Adrenal gland (tissue), 12 donors: Measurements from ENCODE around the gene FTSJ1. TPM values are rescaled to one million over a fixed set of nuclear protein-coding genes. Genes with fewer than 3 reads are reported as not detected.

Source experiments
- DNase-seq, 7 donors: peaks; one replicate each; pipeline ENCODE4 v3.0.0-alpha.2; 2019 to 2020
- H3K27ac ChIP-seq, 5 donors: fragments of 200-600 bp; sonication (generic) in 4 of 5; 1 replicate in 3 of 5; 2 replicates in 2 of 5; pipeline versions ENCODE4 v1.5.1 to v1.8.0; 2016 to 2020; ENCODE audit warnings: mild to moderate bottlenecking in 1 of 5
- H3K27me3 ChIP-seq: fragments of 200-600 bp; 2 replicates; pipeline ENCODE4 v1.8.0; 2021
- H3K36me3 ChIP-seq, 2 donors: fragments of 200-600 bp; replicated peaks in 1 of 2; 1 replicate in 1 of 2; 2 replicates in 1 of 2; pipeline versions ENCODE4 v1.5.1 to v1.8.0; 2018 to 2022
- H3K4me1 ChIP-seq, 2 donors: fragments of 200-600 bp; replicated peaks in 1 of 2; 1 replicate in 1 of 2; 2 replicates in 1 of 2; pipeline versions ENCODE4 v1.5.1 to v1.8.0; 2018 to 2021
- H3K4me3 ChIP-seq, 4 donors: fragments of 200-600 bp; sonication (generic) in 3 of 4; one replicate each; pipeline ENCODE4 v1.5.1; 2016 to 2018
- H3K9me3 ChIP-seq, 3 donors: fragments of 200-600 bp; sonication (generic) in 1 of 3; replicated peaks in 1 of 3; 1 replicate in 2 of 3; 2 replicates in 1 of 3; pipeline versions ENCODE4 v1.5.1 to v1.8.0; 2016 to 2021
- CTCF ChIP-seq, 6 experiments: fragments of 450-650 bp in 4 of 6; fragments of 200-600 bp in 2 of 6; sonication (generic) in 1 of 6; IDR thresholded peaks; 1 replicate in 5 of 6; 2 replicates in 1 of 6; pipeline versions ENCODE4 v1.5.1 to v1.8.0; 2016 to 2021; ENCODE audit warnings: antibody characterized with exemption in 6 of 6, mild to moderate bottlenecking in 2 of 6, moderate library complexity in 1 of 6
- POLR2A ChIP-seq, 2 donors: fragments of 450-650 bp; IDR thresholded peaks; one replicate each; pipeline ENCODE4 v1.6.1; 2017; ENCODE audit warnings: antibody characterized with exemption in 2 of 2, mild to moderate bottlenecking in 2 of 2, moderate library complexity in 1 of 2
- WGBS, 4 donors: extraction: QIAGEN DNeasy Blood & Tissue Kit in 2 of 4; methylation state at CpG; one replicate each; pipeline versions ENCODE4 v1.1.5 to v1.1.7; 2013 to 2017; 5-methylcytosine and 5-hydroxymethylcytosine counted together
- intact Hi-C, 2 donors: fragments of 100-400 bp; cut with DNase I; formaldehyde crosslinking; loops; one replicate each; pipeline versions ENCODE4 v1.14.1 to v1.15.0; 2022 to 2023
- polyA plus RNA-seq, 3 donors: library from polyadenylated mRNA; stranded (reverse); fragments of 200-250 nt in 2 of 3; fragments of 350-450 nt in 1 of 3; fragmentation: Illumina TruSeq in 1 of 3; extraction: RNeasy Lipid Tissue Mini Kit (QIAGEN cat#74804) in 1 of 3; gene quantifications; one replicate each; pipeline ENCODE4 v1.2.3, GENCODE V29; 2013 to 2014
- total RNA-seq, 9 donors: library from RNA; depleted of rRNA in 4 of 9; stranded (reverse); fragments of >200 nt in 4 of 9; fragments of 120-200 nt in 1 of 9; fragmentation: NEBNext Ultra II Directional in 1 of 9; extraction: Animal tissue kit (Norgen Biotek cat#: 25700) in 1 of 9; gene quantifications; one replicate each; pipeline versions ENCODE4 v1.1.0 to v1.2.4, GENCODE V29; 2013 to 2023
- donor health status: healthy with polysubstance abuse.
- donor health status: Bipolar disorder and iron deficiency.
- donor health status: DM: yes; HTN: yes; CAD: no.
- donor health status: DM: no; HTN: no; CAD: no.
- donor health status: DM: no; HTN: no; CAD: no.
- donor health status: DM: yes; HTN: yes; CAD: no.

The FTSJ1 gene
- total and polyA plus RNA-seq, 12 donors: 27.8 to 83.4 (median 42.6) TPM

- intact Hi-C loops: no loop called here
- no peak overlapping the region for H3K4me3 ChIP-seq
- WGBS, 4 donors: 73 to 100% (median 89%) methylated on average over 3 to 5 of the region's 5 CpGs
- TF ChIP-seq POLR2A (IDR thresholded peaks at IDR 0.05): no peak
- TF ChIP-seq CTCF (IDR thresholded peaks at IDR 0.05): no peak
- H3K27me3 ChIP-seq: no peaks in the 10 kb centered on the region
- no peaks in the 10 kb centered on the region for H3K4me1 ChIP-seq
- H3K9me3 ChIP-seq: no peaks in the 10 kb centered on the region
- H3K36me3 ChIP-seq: peaks cover 0 to 11% of the 10 kb centered on the region in 2 donors
- no peak for DNase-seq
- no peak overlapping the region for H3K27ac ChIP-seq
Measured at GRCh38 chrX:48478806-48479205, 2.8 kb downstream of the FTSJ1 start.

- no peak for TF ChIP-seq CTCF (IDR thresholded peaks at IDR 0.05)
- no peak for TF ChIP-seq POLR2A (IDR thresholded peaks at IDR 0.05)
- Histone ChIP-seq H3K4me3 (no peak overlapping the region), H3K27me3 (no peaks in the 10 kb centered on the region), H3K36me3 (peaks cover 0 to 11% of the 10 kb centered on the region in 2 donors), H3K27ac (no peak overlapping the region), H3K9me3 (no peaks in the 10 kb centered on the region), H3K4me1 (no peaks in the 10 kb centered on the region)
- DNase-seq: no peak
- intact Hi-C loops: no loop called here
- 83 to 98% (median 93%) methylated on average over 3 of the region's 3 CpGs for WGBS, 4 donors
Measured at GRCh38 chrX:48480142-48480541, 4.1 kb downstream of the FTSJ1 start.

GRCh38 chrX:48480583-48480982 lies 4.6 kb downstream of the FTSJ1 start:
- intact Hi-C loops: no loop called here
- no peak for DNase-seq
- Histone ChIP-seq H3K4me1 (no peaks in the 10 kb centered on the region), H3K27me3 (no peaks in the 10 kb centered on the region), H3K4me3 (no peak overlapping the region), H3K36me3 (peaks cover 0 to 11% of the 10 kb centered on the region in 2 donors), H3K27ac (no peak overlapping the region), H3K9me3 (no peaks in the 10 kb centered on the region)
- TF ChIP-seq POLR2A (IDR thresholded peaks at IDR 0.05): no peak
- TF ChIP-seq CTCF (IDR thresholded peaks at IDR 0.05): no peak
- WGBS, 4 donors: 88 to 93% (median 93%) methylated on average over 3 of the region's 3 CpGs

GRCh38 chrX:48482526-48482925 lies 6.5 kb downstream of the FTSJ1 start:
- 60 to 72% (median 66%) methylated on average over 6 to 7 of the region's 7 CpGs; no CpG with 5 or more reads in 1 of the 4 donors for WGBS, 4 donors
- intact Hi-C loops: no loop called here
- Histone ChIP-seq H3K4me1 (no peaks in the 10 kb centered on the region), H3K27me3 (no peaks in the 10 kb centered on the region), H3K4me3 (no peak overlapping the region), H3K27ac (no peak overlapping the region), H3K36me3 (peaks cover 0 to 11% of the 10 kb centered on the region in 2 donors), H3K9me3 (no peaks in the 10 kb centered on the region)
- no peak for DNase-seq
- TF ChIP-seq CTCF (IDR thresholded peaks at IDR 0.05) (no peak), POLR2A (IDR thresholded peaks at IDR 0.05) (no peak)
